CD14-positive monocyte (primary cell): ENCODE measurements around the gene ITSN1. TPM values are rescaled to one million over a fixed set of nuclear protein-coding genes. Genes with fewer than 3 reads are reported as not detected.
"Not testable (repeated sequence)": the region's sequence is repeated elsewhere in the genome, so short reads cannot be mapped to it uniquely, and the experiment has no call there.

Experiments
- DNase-seq, 3 donors: peaks; one replicate each; pipeline ENCODE4 v3.0.0-alpha.2; 2011 to 2022
- H2AFZ ChIP-seq: 2 replicates; pipeline ENCODE4 v1.6.0; 2012; ENCODE audit warnings: mild to moderate bottlenecking, low read depth, low read length, inconsistent platforms; ENCODE audit not compliant: insufficient read depth, poor library complexity, severe bottlenecking
- H3K27ac ChIP-seq, 2 donors: 1 replicate in 1 of 2; 2 replicates in 1 of 2; pipeline ENCODE4 v1.5.1; 2012 to 2013; ENCODE audit warnings: low read length in 2 of 2, control low read depth in 1 of 2, inconsistent platforms in 1 of 2, low read depth in 1 of 2, mild to moderate bottlenecking in 1 of 2
- H3K27me3 ChIP-seq, 2 donors: one replicate each; pipeline versions ENCODE4 v1.6.0 to v1.6.1; 2011 to 2013; ENCODE audit warnings: low read length in 2 of 2; ENCODE audit not compliant: control insufficient read depth in 2 of 2, insufficient read depth in 2 of 2
- H3K36me3 ChIP-seq, 2 donors: replicated peaks in 1 of 2; 1 replicate in 1 of 2; 2 replicates in 1 of 2; pipeline versions ENCODE4 v1.5.1 to v1.6.1; 2012 to 2013; ENCODE audit warnings: low read length in 2 of 2, control low read depth in 1 of 2, inconsistent platforms in 1 of 2, mild to moderate bottlenecking in 1 of 2; ENCODE audit not compliant: insufficient read depth in 2 of 2, control insufficient read depth in 1 of 2
- H3K4me1 ChIP-seq, 2 donors: 1 replicate in 1 of 2; 2 replicates in 1 of 2; pipeline versions ENCODE4 v1.5.1 to v1.6.1; 2012 to 2013; ENCODE audit warnings: low read length in 2 of 2, control low read depth in 1 of 2, inconsistent platforms in 1 of 2, mild to moderate bottlenecking in 1 of 2, moderate library complexity in 1 of 2; ENCODE audit not compliant: insufficient read depth in 2 of 2, control insufficient read depth in 1 of 2
- H3K4me2 ChIP-seq: replicated peaks from 2 replicates; pipeline ENCODE3; 2012; ENCODE audit warnings: low read length, moderate library complexity, mild to moderate bottlenecking; ENCODE audit not compliant: poor library complexity, severe bottlenecking; ENCODE audit errors: extremely low read depth
- H3K4me3 ChIP-seq, 3 experiments: fragments of 200-600 bp in 1 of 3; sonication (generic) in 1 of 3; replicated peaks in 1 of 3; 1 replicate in 2 of 3; 2 replicates in 1 of 3; pipeline ENCODE4 v1.5.1; 2011 to 2013; ENCODE audit warnings: low read length in 3 of 3, mild to moderate bottlenecking in 3 of 3, control low read depth in 2 of 3, low read depth in 2 of 3, inconsistent platforms in 1 of 3, moderate library complexity in 1 of 3
- H3K79me2 ChIP-seq: 2 replicates; pipeline ENCODE4 v1.6.0; 2012; ENCODE audit warnings: mild to moderate bottlenecking, control low read depth, inconsistent platforms, low read length, moderate library complexity; ENCODE audit not compliant: insufficient read depth
- H3K9ac ChIP-seq: 2 replicates; pipeline ENCODE4 v1.6.0; 2017; ENCODE audit warnings: low read length, mild to moderate bottlenecking; ENCODE audit not compliant: insufficient read depth, poor library complexity, severe bottlenecking
- H3K9me3 ChIP-seq, 2 donors: replicated peaks in 1 of 2; 1 replicate in 1 of 2; 2 replicates in 1 of 2; pipeline versions ENCODE4 v1.5.1 to v1.6.1; 2012 to 2013; ENCODE audit warnings: low read length in 2 of 2, control low read depth in 1 of 2; ENCODE audit not compliant: control insufficient read depth in 1 of 2, insufficient read depth in 1 of 2
- H4K20me1 ChIP-seq: 2 replicates; pipeline ENCODE4 v1.6.0; 2012; ENCODE audit warnings: mild to moderate bottlenecking, low read length, control low read depth, moderate library complexity; ENCODE audit not compliant: insufficient read depth
- H3K27ac Mint-ChIP-seq, 7 donors: one replicate each; pipeline ENCODE4 v1.8.0; 2020; ENCODE audit warnings: mild to moderate bottlenecking in 7 of 7, mixed read lengths in 7 of 7, moderate library complexity in 6 of 7, inconsistent platforms in 2 of 7
- H3K27me3 Mint-ChIP-seq, 3 donors: one replicate each; pipeline ENCODE4 v1.8.0; 2021 to 2022; ENCODE audit warnings: low read depth in 3 of 3, mild to moderate bottlenecking in 3 of 3, mixed read lengths in 3 of 3, moderate library complexity in 3 of 3, inconsistent platforms in 1 of 3
- H3K36me3 Mint-ChIP-seq, 2 donors: one replicate each; pipeline ENCODE4 v1.8.0; 2020; ENCODE audit warnings: mixed read lengths in 2 of 2, inconsistent platforms in 1 of 2, mild to moderate bottlenecking in 1 of 2
- H3K4me1 Mint-ChIP-seq: one replicate; pipeline ENCODE4 v1.8.0; 2020; ENCODE audit warnings: mild to moderate bottlenecking, mixed read lengths
- H3K4me3 Mint-ChIP-seq, 2 donors: one replicate each; pipeline ENCODE4 v1.8.0; 2020; ENCODE audit warnings: mild to moderate bottlenecking in 2 of 2, mixed read lengths in 2 of 2, moderate library complexity in 1 of 2
- H3K9me3 Mint-ChIP-seq, 7 donors: one replicate each; pipeline ENCODE4 v1.8.0; 2020 to 2022; ENCODE audit warnings: mixed read lengths in 7 of 7, mild to moderate bottlenecking in 6 of 7, moderate library complexity in 6 of 7, inconsistent platforms in 2 of 7
- CTCF ChIP-seq: fragments of 200-600 bp; IDR thresholded peaks from one replicate; pipeline ENCODE4 v1.8.0; 2022; ENCODE audit warnings: antibody characterized with exemption, mild to moderate bottlenecking
- WGBS: methylation state at CpG from one replicate; pipeline ENCODE4 v1.1.5; 2013; ENCODE audit warnings: missing lambda C conversion rate; ENCODE audit not compliant: insufficient coverage; 5-methylcytosine and 5-hydroxymethylcytosine counted together
- intact Hi-C, 2 donors: fragments of 100-400 bp; cut with micrococcal nuclease; formaldehyde crosslinking; loops; one replicate each; pipeline versions ENCODE4 v1.15.0 to v1.15.1; 2023
- polyA plus RNA-seq, 3 donors: library from polyadenylated mRNA; depleted of rRNA in 1 of 3; unstranded in 2 of 3; stranded (reverse) in 1 of 3; fragments of 300-500 nt in 2 of 3; fragments of >200 nt in 1 of 3; fragmentation: Illumina TruSeq in 2 of 3; gene quantifications; 1 replicate in 2 of 3; 2 replicates in 1 of 3; pipeline ENCODE4 v1.2.3, GENCODE V29; 2012 to 2021

Gene ITSN1
- polyA plus RNA-seq, 3 donors = 4.7 to 10.3 (median 5.1) TPM

GRCh38 chr21:33674226-33674625 lies 31.9 kb downstream of the ITSN1 start:
- intact Hi-C loops = no loop called here
- peaks cover 5% of the 10 kb centered on the region for H4K20me1 ChIP-seq
- no peaks in the 10 kb centered on the region for H3K36me3 ChIP-seq
- Mint-ChIP-seq H3K9me3 (peaks cover 0 to 2% (median 0%) of the 10 kb centered on the region in 7 donors), H3K27me3 (no peaks in the 10 kb centered on the region), H3K27ac (no peak overlapping the region), H3K4me3 (no peak overlapping the region), H3K36me3 (no peaks in the 10 kb centered on the region), H3K4me1 (peaks cover 5% of the 10 kb centered on the region)
- H3K9me3 ChIP-seq = no peaks in the 10 kb centered on the region
- H2AFZ ChIP-seq = no peak overlapping the region
- no peak for TF ChIP-seq CTCF
- H3K27me3 ChIP-seq = no peaks in the 10 kb centered on the region
- H3K27ac ChIP-seq = no peak overlapping the region
- H3K79me2 ChIP-seq = peaks cover 3% of the 10 kb centered on the region
- no peak overlapping the region for H3K4me3 ChIP-seq
- WGBS = no CpG with 5 or more reads among the region's 1 CpG
- no peaks in the 10 kb centered on the region for H3K4me1 ChIP-seq
- no peak overlapping the region for H3K9ac ChIP-seq
- no peak overlapping the region for H3K4me2 ChIP-seq
- DNase-seq = no peak

GRCh38 chr21:33676666-33677065 lies 34.4 kb downstream of the ITSN1 start:
- H3K27ac ChIP-seq, H3K4me1 ChIP-seq, H3K9me3 ChIP-seq, H2AFZ ChIP-seq, H3K27ac Mint-ChIP-seq, DNase-seq, H4K20me1 ChIP-seq, H3K79me2 ChIP-seq, H3K27me3 ChIP-seq, H3K4me1 Mint-ChIP-seq, H3K36me3 Mint-ChIP-seq, H3K36me3 ChIP-seq, intact Hi-C loops, H3K9ac ChIP-seq, H3K9me3 Mint-ChIP-seq, H3K27me3 Mint-ChIP-seq, H3K4me3 ChIP-seq, H3K4me2 ChIP-seq, H3K4me3 Mint-ChIP-seq: not testable (repeated sequence)
- no CpG with 5 or more reads among the region's 5 CpGs for WGBS
